NB4 (cell line): ENCODE data around the gene SUCO.
"Not testable (repeated sequence)": the region's sequence is repeated elsewhere in the genome, so short reads cannot be mapped to it uniquely, and the experiment has no call there.

Experiments used
- CTCF ChIP-seq: IDR thresholded peaks from one replicate; pipeline ENCODE4 v1.5.1; 2012; ENCODE audit warnings: low read depth, low read length
- MAX ChIP-seq: IDR thresholded peaks from 2 replicates; pipeline ENCODE4 v1.6.1; 2011; ENCODE audit warnings: low read depth, low read length
- MYC ChIP-seq: IDR thresholded peaks from 2 replicates; pipeline ENCODE4 v1.6.1; 2011; ENCODE audit warnings: low read depth, low read length
- POLR2A ChIP-seq: IDR thresholded peaks from 2 replicates; pipeline ENCODE4 v1.6.1; 2011; ENCODE audit warnings: mild to moderate bottlenecking; ENCODE audit not compliant: insufficient read length; ENCODE audit errors: extremely low read depth

DNA sequence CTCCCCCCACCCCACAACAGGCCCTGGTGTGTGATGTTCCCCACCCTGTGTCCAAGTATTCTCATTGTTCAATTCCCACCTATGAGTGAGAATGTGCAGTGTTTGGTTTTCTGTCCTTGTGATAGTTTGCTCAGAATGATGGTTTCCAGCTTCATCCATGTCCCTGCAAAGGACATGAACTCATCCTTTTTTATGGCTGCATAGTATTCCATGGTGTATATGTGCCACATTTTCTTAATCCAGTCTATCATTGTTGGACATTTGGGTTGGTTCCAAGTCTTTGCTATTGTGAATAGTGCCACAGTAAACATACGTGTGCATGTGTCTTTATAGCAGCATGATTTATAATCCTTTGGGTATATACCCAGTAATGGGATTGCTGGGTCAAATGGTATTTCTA lies 58.5 kb downstream of the SUCO start:
- TF ChIP-seq CTCF, POLR2A, MAX, MYC: not testable (repeated sequence)
